Bronchial epithelial cell (primary cell): ENCODE measurements around the gene TMPRSS6. TPM values are rescaled to one million over a fixed set of nuclear protein-coding genes. Genes with fewer than 3 reads are reported as not detected.
A peak's percentile ranks its signal among the peaks of the same experiment; 100 is the strongest.

Experiments used
- DNase-seq: peaks from one replicate; pipeline ENCODE4 v3.0.0-alpha.2; 2010; ENCODE audit warnings: low read depth
- FAIRE-seq: peaks from 2 replicates; lab custom pipeline; 2011; peaks lifted over from hg19 to GRCh38; lab: Jason Lieb, UNC
- H3K27me3 ChIP-seq: 2 replicates; pipeline ENCODE4 v1.5.1; 2011; ENCODE audit warnings: low read length; ENCODE audit not compliant: control insufficient read depth, insufficient read depth
- H3K36me3 ChIP-seq: 2 replicates; pipeline ENCODE4 v1.5.1; 2011; ENCODE audit warnings: low read length; ENCODE audit not compliant: control insufficient read depth, insufficient read depth
- H3K4me3 ChIP-seq: 2 replicates; pipeline ENCODE4 v1.5.1; 2011; ENCODE audit warnings: mild to moderate bottlenecking, low read depth, low read length, control low read depth
- CTCF ChIP-seq: IDR thresholded peaks from 2 replicates; pipeline ENCODE4 v1.5.1; 2011; ENCODE audit warnings: mild to moderate bottlenecking, moderate library complexity, low read length, control low read depth, inconsistent platforms; ENCODE audit not compliant: insufficient read depth, severe bottlenecking
- total RNA-seq: library from RNA; depleted of rRNA; stranded (reverse); fragments of >200 nt; gene quantifications from 2 replicates; pipeline ENCODE4 v1.2.1, GENCODE V29; 2014

TMPRSS6 gene
- total RNA-seq, 1 donor from 2014 or later, result not detected

- Histone ChIP-seq H3K4me3 (no peak overlapping the region), H3K27me3 (no peaks in the 10 kb centered on the region), H3K36me3 (no peaks in the 10 kb centered on the region)
- FAIRE-seq (no peak), DNase-seq (peak; percentile 58)
- peak; percentile 92 for TF ChIP-seq CTCF
Measured at GRCh38 chr22:37043828-37044538, 65.5 kb downstream of the TMPRSS6 start.

GRCh38 chr22:37043209-37043827 is 66.2 kb downstream of the TMPRSS6 start:
- FAIRE-seq, result no peak
- no peak for DNase-seq
- H3K36me3 ChIP-seq, result no peaks in the 10 kb centered on the region

GRCh38 chr22:37039466-37039865 is 70.0 kb downstream of the TMPRSS6 start:
- FAIRE-seq, result no peak
- TF ChIP-seq CTCF, result no peak
- no peak for DNase-seq
- H3K4me3 ChIP-seq, result no peak overlapping the region
- no peaks in the 10 kb centered on the region for H3K27me3 ChIP-seq
- H3K36me3 ChIP-seq, result no peaks in the 10 kb centered on the region

More at GRCh38 chr22:37043209-37043827, 66.2 kb downstream of the TMPRSS6 start:
- no peak for TF ChIP-seq CTCF
- Histone ChIP-seq H3K27me3 (no peaks in the 10 kb centered on the region), H3K4me3 (no peak overlapping the region)

- H3K4me3 ChIP-seq, result no peak overlapping the region
- FAIRE-seq (no peak), DNase-seq (no peak)
- no peaks in the 10 kb centered on the region for H3K36me3 ChIP-seq
- H3K27me3 ChIP-seq, result no peaks in the 10 kb centered on the region
- TF ChIP-seq CTCF, result no peak
Measured at GRCh38 chr22:37037669-37038068, 71.8 kb downstream of the TMPRSS6 start.

- TF ChIP-seq CTCF, result no peak
Measured at GRCh38 chr22:37036655-37037377, 72.7 kb downstream of the TMPRSS6 start.

More at GRCh38 chr22:37036655-37037377, 72.7 kb downstream of the TMPRSS6 start:
- no peaks in the 10 kb centered on the region for H3K36me3 ChIP-seq
- H3K27me3 ChIP-seq, result no peaks in the 10 kb centered on the region
- H3K4me3 ChIP-seq, result no peak overlapping the region
- DNase-seq (no peak), FAIRE-seq (no peak)
